VCaP (cell line): ENCODE data around the gene BTBD9.
A peak's percentile ranks its signal among the peaks of the same experiment; 100 is the strongest.

Source experiments
- H3K27ac ChIP-seq: fragments of 450-650 bp; 2 replicates; pipeline ENCODE4 v1.5.1; 2017
- TF ChIP-seq, protein P1 (sequence below): fragments of 450-650 bp; conservative IDR thresholded peaks from 2 replicates; pipeline ENCODE4 v1.5.1; 2017; ENCODE audit warnings: mild to moderate bottlenecking, moderate library complexity

BTBD9 gene

DNA sequence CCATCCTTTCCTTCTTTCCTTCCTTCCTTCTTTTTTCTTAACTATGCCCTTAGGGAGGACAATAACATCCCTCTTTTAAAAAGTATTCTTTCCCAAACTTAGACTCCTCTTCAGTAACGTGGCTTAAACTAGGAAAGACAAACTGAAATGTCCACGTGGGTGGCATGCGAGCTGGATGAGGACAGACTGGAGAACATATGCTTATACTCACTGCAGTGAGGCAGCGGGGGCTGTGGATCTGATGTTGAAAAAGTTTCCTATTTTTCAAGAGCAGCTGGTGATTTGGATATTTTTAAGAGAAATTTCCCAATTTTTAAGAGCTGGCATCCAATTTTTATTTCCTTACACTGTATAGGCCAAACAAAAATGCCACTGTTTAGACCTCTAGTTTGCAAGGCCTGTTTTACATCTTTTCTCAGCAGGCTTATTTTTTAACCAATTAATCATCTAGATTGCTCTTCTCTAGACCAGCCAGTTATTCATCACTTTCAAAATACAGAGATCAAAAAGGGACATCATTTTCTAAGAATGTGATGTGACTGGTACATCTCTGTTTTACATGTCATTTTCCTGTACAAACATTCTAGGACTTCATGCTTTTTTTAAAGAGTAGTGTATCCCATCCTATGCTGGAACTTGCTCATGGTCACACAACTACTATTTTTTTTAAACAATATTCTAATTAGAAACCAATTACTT lies 226.5 kb downstream of the BTBD9 start:
- H3K27ac ChIP-seq = no peak overlapping the region
- TF ChIP-seq, protein P1, sequence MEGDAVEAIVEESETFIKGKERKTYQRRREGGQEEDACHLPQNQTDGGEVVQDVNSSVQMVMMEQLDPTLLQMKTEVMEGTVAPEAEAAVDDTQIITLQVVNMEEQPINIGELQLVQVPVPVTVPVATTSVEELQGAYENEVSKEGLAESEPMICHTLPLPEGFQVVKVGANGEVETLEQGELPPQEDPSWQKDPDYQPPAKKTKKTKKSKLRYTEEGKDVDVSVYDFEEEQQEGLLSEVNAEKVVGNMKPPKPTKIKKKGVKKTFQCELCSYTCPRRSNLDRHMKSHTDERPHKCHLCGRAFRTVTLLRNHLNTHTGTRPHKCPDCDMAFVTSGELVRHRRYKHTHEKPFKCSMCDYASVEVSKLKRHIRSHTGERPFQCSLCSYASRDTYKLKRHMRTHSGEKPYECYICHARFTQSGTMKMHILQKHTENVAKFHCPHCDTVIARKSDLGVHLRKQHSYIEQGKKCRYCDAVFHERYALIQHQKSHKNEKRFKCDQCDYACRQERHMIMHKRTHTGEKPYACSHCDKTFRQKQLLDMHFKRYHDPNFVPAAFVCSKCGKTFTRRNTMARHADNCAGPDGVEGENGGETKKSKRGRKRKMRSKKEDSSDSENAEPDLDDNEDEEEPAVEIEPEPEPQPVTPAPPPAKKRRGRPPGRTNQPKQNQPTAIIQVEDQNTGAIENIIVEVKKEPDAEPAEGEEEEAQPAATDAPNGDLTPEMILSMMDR = no peak

- TF ChIP-seq, protein P1 = no peak
These were observed 232.5 kb downstream of the BTBD9 start for GRCh38 chr6:38407192-38407591.

DNA sequence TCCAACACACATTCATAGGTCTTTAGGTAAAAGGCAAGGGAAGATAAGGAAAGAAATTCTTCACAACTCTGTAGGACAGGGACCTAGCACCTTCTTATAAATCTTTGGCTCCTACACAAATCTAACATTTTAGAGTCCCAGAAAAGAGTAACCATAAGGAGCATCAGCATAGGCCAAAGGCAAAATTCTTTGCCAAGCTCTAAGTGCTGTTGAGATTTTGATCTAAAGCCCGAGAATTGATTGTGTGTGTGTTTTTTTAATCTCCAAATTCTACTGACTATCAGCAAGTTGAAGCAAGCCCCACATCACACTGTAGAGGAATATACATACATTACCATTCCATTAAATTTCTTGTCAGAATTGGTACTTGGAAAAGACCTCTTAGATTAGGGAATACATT lies 233.6 kb downstream of the BTBD9 start:
- TF ChIP-seq, protein P1 = no peak
- H3K27ac ChIP-seq = no peak overlapping the region

More at GRCh38 chr6:38407192-38407591, 232.5 kb downstream of the BTBD9 start:
- no peak overlapping the region for H3K27ac ChIP-seq

- peak overlapping the region; percentile 54 for H3K27ac ChIP-seq
- TF ChIP-seq, protein P1 = no peak
These were observed 234.7 kb downstream of the BTBD9 start for GRCh38 chr6:38404900-38405556.

GRCh38 chr6:38404355-38404754 lies 235.4 kb downstream of the BTBD9 start:
- H3K27ac ChIP-seq = peak overlapping the region; percentile 54
- TF ChIP-seq, protein P1 = no peak

- TF ChIP-seq, protein P1 = no peak
These were observed 236.2 kb downstream of the BTBD9 start for GRCh38 chr6:38403548-38403947.

GRCh38 chr6:38400764-38401163 lies 239.0 kb downstream of the BTBD9 start:
- TF ChIP-seq, protein P1 = no peak

More at GRCh38 chr6:38403548-38403947, 236.2 kb downstream of the BTBD9 start:
- H3K27ac ChIP-seq = peak overlapping the region; percentile 54; the same call in 1 of the 2 replicates

More at GRCh38 chr6:38400764-38401163, 239.0 kb downstream of the BTBD9 start:
- no peak overlapping the region for H3K27ac ChIP-seq
